ENCODE results near the gene STK26. TPM values are rescaled to one million over a fixed set of nuclear protein-coding genes. Genes with fewer than 3 reads are reported as not detected.

The STK26 gene
- total and polyA plus RNA-seq, 2 of the 4 experiments (the other 2 are of a cell fraction): 0.17 to 0.18 TPM

- BruUV-seq (replicated peaks): no TSS peak
- no peak for ATAC-seq (ENCODE audit: low read depth)
Measured at GRCh38 chrX:132120913-132121312, 97.8 kb downstream of the STK26 start.

More at GRCh38 chrX:132120913-132121312, 97.8 kb downstream of the STK26 start:
- no peak overlapping the region for H3K4me3 ChIP-seq (ENCODE audit: insufficient read depth, low read depth, low read length)
- H3K18ac ChIP-seq (ENCODE audit: low read depth, low read length): no peak overlapping the region
- H3K27ac ChIP-seq (ENCODE audit: insufficient read depth, low read length): no peak overlapping the region
- dilution Hi-C loops (cut with HindIII; ENCODE audit: low sequenced_read_pairs, unreplicated experiment): no loop called here
- no peaks in the 10 kb centered on the region for H4K20me1 ChIP-seq (ENCODE audit: insufficient read depth, low read length)
- H3K4me1 ChIP-seq (ENCODE audit: control insufficient read depth, insufficient read depth, low read length): no peaks in the 10 kb centered on the region
- no peak overlapping the region for H3K4me2 ChIP-seq (ENCODE audit: low read depth, low read length)
- H2BK15ac ChIP-seq (ENCODE audit: low read depth, low read length): no peak overlapping the region
- H3K27me3 ChIP-seq (ENCODE audit: control insufficient read depth, insufficient read depth, low read length): peaks cover 2% of the 10 kb centered on the region; the same call in 1 of the 2 replicates
- H3K23ac ChIP-seq (ENCODE audit: low read depth, low read length): no peak overlapping the region
- no peak overlapping the region for H2AK9ac ChIP-seq (replicated peaks; ENCODE audit: low read depth, low read length, poor library complexity)
- no peak overlapping the region for H2AK5ac ChIP-seq (ENCODE audit: low read depth, low read length)
- no peak overlapping the region for H3K56ac ChIP-seq (ENCODE audit: extremely low read depth, insufficient read depth, low read length)
- H4K91ac ChIP-seq (ENCODE audit: insufficient read depth, low read depth, low read length): no peak overlapping the region
- H4K5ac ChIP-seq (ENCODE audit: low read depth, low read length): no peak overlapping the region
- no peak overlapping the region for H3K4ac ChIP-seq (ENCODE audit: low read depth, low read length)
- H3K79me1 ChIP-seq (ENCODE audit: low read depth in 1 of 2, low read length in 2 of 2): no peaks in the 10 kb centered on the region
- intact Hi-C loops (cut with micrococcal nuclease): no loop called here
- no peak for DNase-seq
- ChIA-PET POLR2A (ENCODE audit: unreplicated experiment) (interaction anchor here (0.7 kb wide), 1 partner anchor 45 kb away, joined by 4 read pairs; no protein-coding TSS in a partner anchor), CTCF (no interaction called here)
- no peak overlapping the region for H4K8ac ChIP-seq (ENCODE audit: low read depth in 2 of 2, low read length in 2 of 2)
- in situ Hi-C loops (cut with MboI; ENCODE audit: low sequenced_read_pairs): no loop called here
- H2AFZ ChIP-seq (replicated peaks; ENCODE audit: low read length, poor library complexity): no peak overlapping the region
- H3K14ac ChIP-seq (replicated peaks; ENCODE audit: low read depth, low read length): no peak overlapping the region
- TF ChIP-seq MAZ (IDR thresholded peaks at IDR 0.05; ENCODE audit: borderline replicate concordance, low read depth, low read length) (no peak), ELK1 (IDR thresholded peaks at IDR 0.05; ENCODE audit: borderline replicate concordance, low read depth, low read length) (no peak), BHLHE40 (IDR thresholded peaks at IDR 0.05; ENCODE audit: low read depth, low read length) (no peak), RFX5 (IDR thresholded peaks at IDR 0.05; ENCODE audit: low read depth, low read length) (no peak)
- H3K9me3 ChIP-seq (ENCODE audit: control insufficient read depth, insufficient read depth, low read length): no peaks in the 10 kb centered on the region
- H3K9ac ChIP-seq (ENCODE audit: low read depth, low read length): no peak overlapping the region
- no peak overlapping the region for H2BK120ac ChIP-seq (ENCODE audit: low read depth, low read length)
- H2BK20ac ChIP-seq (ENCODE audit: low read depth, low read length): no peak overlapping the region
- H3K9me1 ChIP-seq (ENCODE audit: insufficient read depth, low read length): no peaks in the 10 kb centered on the region
- H3K36me3 ChIP-seq (ENCODE audit: control insufficient read depth, insufficient read depth, low read length): no peaks in the 10 kb centered on the region
- no peak overlapping the region for H2BK5ac ChIP-seq (ENCODE audit: low read depth, low read length, poor library complexity, severe bottlenecking)
- WGBS, 2 experiments (ENCODE audit: extremely low coverage in 2 of 2, insufficient read length in 1 of 2): no CpG with 5 or more reads among the region's 4 CpGs

Other genes starting within 250 kb of the STK26 start
- gene FRMD7, start 104.7 kb downstream of the STK26 start, total RNA-seq (2012; rRNA removed): not detected in 2 replicates
- gene FRMD7, start 104.7 kb downstream of the STK26 start, polyA plus RNA-seq (2012; rRNA removed): not detected in 2 replicates
- gene RAP2C, start 196.1 kb downstream of the STK26 start, total RNA-seq (2012; rRNA removed): 24.4 and 24.9 TPM in 2 replicates
- 7.0 and 7.6 TPM in 2 replicates for gene RAP2C, start 196.1 kb downstream of the STK26 start, polyA plus RNA-seq (2012; rRNA removed)